Body of pancreas (tissue), 4 donors: ENCODE results near the gene SP1.

Source experiments
- CTCF ChIP-seq, 7 experiments: fragments of 450-650 bp in 4 of 7; fragments of 200-600 bp in 3 of 7; sonication (generic) in 3 of 7; IDR thresholded peaks; one replicate each; pipeline ENCODE4 v1.5.1; 2016 to 2019; ENCODE audit warnings: antibody characterized with exemption in 7 of 7
- POLR2A ChIP-seq, 3 donors: fragments of 450-650 bp; IDR thresholded peaks; one replicate each; pipeline ENCODE4 v1.6.1; 2016; ENCODE audit warnings: antibody characterized with exemption in 3 of 3, mild to moderate bottlenecking in 2 of 3

- TF ChIP-seq CTCF (IDR thresholded peaks at IDR 0.05) (no peak), POLR2A (IDR thresholded peaks at IDR 0.05) (no peak)
Observed at GRCh38 chr12:53428741-53429140, 48.8 kb downstream of the SP1 start.
